RWPE1 (cell line): ENCODE measurements around the gene C2orf49.

Experiments
- CTCF ChIA-PET: fragments of 350-600 bp; sonication (Branson Sonifier 250); formaldehyde crosslinking; extraction: SDS; loops from one replicate; lab custom pipeline; 2021; lab: Yijun Ruan, JAX
- POLR2A ChIA-PET: fragments of 400-600 bp; formaldehyde crosslinking; extraction: SDS; loops from one replicate; lab custom pipeline; 2020; ENCODE audit warnings: antibody characterized with exemption; ENCODE audit not compliant: low non-redundant PET; lab: Yijun Ruan, JAX
- DNase-seq: peaks from one replicate; pipeline ENCODE4 v3.0.0; 2012; ENCODE audit warnings: low spot score
- H3K27ac ChIP-seq: fragments of 450-650 bp; 2 replicates; pipeline ENCODE4 v1.5.1; 2017
- TF ChIP-seq, protein P1 (sequence below): fragments of 450-650 bp; conservative IDR thresholded peaks from 2 replicates; pipeline ENCODE4 v1.5.1; 2017; ENCODE audit warnings: low read depth, mild to moderate bottlenecking

Gene C2orf49

DNA sequence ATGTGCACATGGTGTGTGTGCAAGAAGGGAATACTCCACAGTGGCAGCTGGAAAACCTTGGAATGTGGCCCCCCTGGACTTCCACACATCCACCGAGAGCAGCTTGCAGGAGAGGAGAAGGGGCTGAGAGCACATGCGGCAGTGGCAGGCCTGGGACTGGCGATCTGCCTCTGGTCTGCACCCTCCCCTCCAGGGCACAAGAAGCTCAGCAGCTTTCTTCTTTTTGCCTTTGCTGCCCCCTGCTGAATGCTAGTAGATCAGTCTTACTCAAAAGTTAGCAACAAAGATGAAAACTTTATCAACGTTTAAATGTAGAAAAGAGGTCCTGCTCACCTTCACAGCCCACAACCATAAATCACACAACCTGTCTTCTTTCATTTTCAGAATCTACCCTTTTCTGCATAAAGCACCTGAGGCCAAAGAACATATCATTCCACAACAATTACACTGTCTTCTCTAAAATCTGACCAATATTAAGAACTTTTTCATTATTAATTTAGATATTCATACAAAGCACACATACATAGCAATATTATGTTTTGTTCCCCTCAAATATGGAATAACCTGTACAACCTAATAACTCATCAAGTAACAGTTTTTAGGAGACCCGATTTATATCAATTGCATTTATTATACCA is 42.4 kb upstream of the C2orf49 start:
- TF ChIP-seq, protein P1, sequence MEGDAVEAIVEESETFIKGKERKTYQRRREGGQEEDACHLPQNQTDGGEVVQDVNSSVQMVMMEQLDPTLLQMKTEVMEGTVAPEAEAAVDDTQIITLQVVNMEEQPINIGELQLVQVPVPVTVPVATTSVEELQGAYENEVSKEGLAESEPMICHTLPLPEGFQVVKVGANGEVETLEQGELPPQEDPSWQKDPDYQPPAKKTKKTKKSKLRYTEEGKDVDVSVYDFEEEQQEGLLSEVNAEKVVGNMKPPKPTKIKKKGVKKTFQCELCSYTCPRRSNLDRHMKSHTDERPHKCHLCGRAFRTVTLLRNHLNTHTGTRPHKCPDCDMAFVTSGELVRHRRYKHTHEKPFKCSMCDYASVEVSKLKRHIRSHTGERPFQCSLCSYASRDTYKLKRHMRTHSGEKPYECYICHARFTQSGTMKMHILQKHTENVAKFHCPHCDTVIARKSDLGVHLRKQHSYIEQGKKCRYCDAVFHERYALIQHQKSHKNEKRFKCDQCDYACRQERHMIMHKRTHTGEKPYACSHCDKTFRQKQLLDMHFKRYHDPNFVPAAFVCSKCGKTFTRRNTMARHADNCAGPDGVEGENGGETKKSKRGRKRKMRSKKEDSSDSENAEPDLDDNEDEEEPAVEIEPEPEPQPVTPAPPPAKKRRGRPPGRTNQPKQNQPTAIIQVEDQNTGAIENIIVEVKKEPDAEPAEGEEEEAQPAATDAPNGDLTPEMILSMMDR, result peak; percentile 35
- ChIA-PET POLR2A (no interaction called here), CTCF (interaction anchor here (0.6 kb wide), 1 partner anchor 35 kb away, joined by 4 read pairs; no protein-coding TSS in a partner anchor)
- peak; percentile 34 for DNase-seq
- H3K27ac ChIP-seq, result no peak overlapping the region

DNA sequence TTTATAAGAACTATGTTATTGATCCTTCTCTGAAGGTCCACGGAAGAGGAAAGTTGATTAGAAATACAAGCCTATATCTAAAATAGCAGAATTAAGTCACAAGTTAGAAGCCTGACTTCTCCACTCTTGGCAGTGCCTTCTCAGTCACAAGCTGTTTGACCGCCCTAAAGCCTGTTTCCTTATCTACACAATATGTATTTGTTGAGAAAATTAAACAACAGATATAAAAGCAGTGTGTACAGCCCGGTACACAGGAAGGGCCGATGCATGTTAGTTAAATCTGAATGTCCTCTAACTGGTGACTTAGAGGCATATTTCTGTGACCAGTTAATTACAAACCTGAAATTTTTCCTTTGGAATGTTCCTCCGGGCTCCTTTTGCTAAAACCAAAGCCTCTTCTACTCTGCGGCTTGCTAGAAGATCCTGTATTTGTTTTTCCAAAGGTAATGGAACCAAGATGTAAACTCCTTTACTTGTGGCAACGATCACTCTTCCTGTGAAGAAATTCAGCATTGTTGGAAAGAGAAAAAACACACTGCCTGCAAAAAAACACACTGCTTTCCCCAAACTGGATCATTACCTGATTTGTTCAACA is 41.2 kb upstream of the C2orf49 start:
- TF ChIP-seq, protein P1, result no peak
- CTCF ChIA-PET, result no interaction called here

DNA sequence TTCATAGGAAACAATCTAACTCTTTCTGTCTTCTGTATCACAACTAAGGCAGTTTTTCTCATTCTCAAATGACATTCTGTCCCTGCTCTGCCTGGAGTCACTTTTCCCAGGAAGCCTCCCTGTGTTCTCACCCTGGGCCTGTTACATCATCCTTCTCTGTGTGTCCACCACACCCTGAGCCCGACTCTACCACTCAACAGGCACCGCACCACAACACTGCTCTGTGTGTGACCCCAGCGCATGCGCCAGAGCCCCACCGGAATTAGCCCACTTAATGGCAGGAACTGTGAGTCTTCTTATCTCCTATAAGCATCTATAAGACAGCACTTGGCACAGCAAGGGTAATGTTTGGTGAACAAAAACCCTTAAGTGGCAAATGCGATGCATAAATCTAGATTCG is 40.1 kb upstream of the C2orf49 start:
- POLR2A ChIA-PET, result no interaction called here
- TF ChIP-seq, protein P1, result no peak
- H3K27ac ChIP-seq, result no peak overlapping the region
- CTCF ChIA-PET, result no interaction called here
- no peak for DNase-seq

More for the DNA sequence above, 41.2 kb upstream of the C2orf49 start:
- POLR2A ChIA-PET, result no interaction called here
- H3K27ac ChIP-seq, result no peak overlapping the region
- no peak for DNase-seq

DNA sequence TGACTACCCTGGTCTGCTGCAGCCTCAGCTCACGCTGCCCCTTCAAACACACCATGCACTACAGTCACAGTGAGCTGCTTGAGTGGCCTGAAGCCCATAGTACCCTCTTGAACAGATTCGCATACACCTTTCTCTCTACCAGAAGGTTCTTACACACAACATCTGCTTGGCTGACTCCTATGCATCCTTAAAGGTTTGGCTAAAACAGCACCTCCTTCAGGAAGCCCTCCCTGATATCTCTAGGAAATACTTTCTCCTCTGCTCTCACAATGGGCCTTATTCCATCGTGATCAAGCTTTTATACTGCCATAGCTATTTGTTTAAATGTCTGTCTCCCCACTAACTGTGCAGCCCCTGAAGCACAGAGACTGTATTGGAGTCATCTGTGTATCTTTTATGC is 39.3 kb upstream of the C2orf49 start:
- no peak for DNase-seq
- POLR2A ChIA-PET, result no interaction called here
- TF ChIP-seq, protein P1, result no peak
- no peak overlapping the region for H3K27ac ChIP-seq
- CTCF ChIA-PET, result interaction anchor here (0.7 to 1.0 kb wide), 2 partner anchors 25 to 27 kb away, joined by 3 to 5 read pairs; no protein-coding TSS in a partner anchor

DNA sequence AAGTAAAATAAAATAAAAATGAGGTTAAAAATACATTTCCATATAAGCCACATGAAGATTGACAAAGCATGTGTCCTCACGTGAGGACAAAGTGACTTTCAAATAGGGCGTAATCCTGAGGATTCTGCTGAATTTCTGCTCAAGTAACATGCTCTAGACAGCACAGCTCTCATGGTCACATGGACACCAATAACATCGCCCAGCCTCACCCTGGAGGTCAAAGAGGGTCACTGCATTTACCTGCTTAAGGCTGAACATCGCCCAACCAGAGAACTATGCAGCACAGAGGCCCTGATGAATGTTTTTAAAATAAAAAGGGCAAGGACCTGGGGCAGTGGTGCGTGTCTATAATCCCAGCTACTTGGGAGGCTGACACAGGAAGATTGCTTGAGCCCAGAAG is 38.0 kb upstream of the C2orf49 start:
- ChIA-PET CTCF (interaction anchor here (0.6 to 1.2 kb wide), 3 partner anchors 23 to 258 kb away, joined by 4 to 5 read pairs (median 5); no protein-coding TSS in a partner anchor), POLR2A (no interaction called here)
- TF ChIP-seq, protein P1, result no peak
- H3K27ac ChIP-seq, result no peak overlapping the region
- no peak for DNase-seq

DNA sequence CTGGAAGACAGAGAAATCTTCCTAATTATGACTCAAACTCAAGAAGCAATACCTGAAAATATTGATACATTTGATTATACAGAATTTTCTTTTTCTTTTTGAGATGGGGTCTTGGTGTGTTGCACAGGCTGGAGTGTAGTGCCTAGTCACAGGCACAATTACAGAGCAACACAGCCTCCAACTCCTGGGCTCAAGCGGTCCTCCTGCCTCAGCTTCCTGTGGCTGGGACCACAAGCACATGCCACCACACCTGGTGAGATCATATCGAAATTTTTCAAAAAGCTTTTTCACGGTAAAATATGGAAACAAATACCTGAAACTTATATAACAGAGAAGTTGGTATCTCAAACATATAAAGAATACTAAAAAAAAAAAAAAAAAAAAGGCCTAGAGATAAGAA is 35.7 kb upstream of the C2orf49 start:
- ChIA-PET CTCF (interaction anchor here (0.9 kb wide), 1 partner anchor 23 kb away, joined by 4 read pairs; no protein-coding TSS in a partner anchor), POLR2A (no interaction called here)
- DNase-seq, result no peak
- no peak overlapping the region for H3K27ac ChIP-seq
- TF ChIP-seq, protein P1, result no peak
